H1 (cell line): ENCODE data around the gene NCOA1. TPM values are rescaled to one million over a fixed set of nuclear protein-coding genes. Genes with fewer than 3 reads are reported as not detected.

Source experiments
- BACH1 ChIP-seq: IDR thresholded peaks from 2 replicates; pipeline ENCODE4 v1.6.1; 2012; ENCODE audit warnings: low read length, improper control_type of control experiment
- BRCA1 ChIP-seq: IDR thresholded peaks from 2 replicates; pipeline ENCODE4 v1.6.1; 2012; ENCODE audit warnings: low read depth, low read length, improper control_type of control experiment
- CEBPB ChIP-seq: IDR thresholded peaks from 2 replicates; pipeline ENCODE4 v1.6.1; 2012; ENCODE audit warnings: low read depth, low read length
- NANOG ChIP-seq: IDR thresholded peaks from 2 replicates; pipeline ENCODE4 v1.6.1; 2011; ENCODE audit warnings: low read length, low read depth, mild to moderate bottlenecking, inconsistent platforms; ENCODE audit not compliant: insufficient read depth, poor library complexity, severe bottlenecking
- RFX5 ChIP-seq: IDR thresholded peaks from 2 replicates; pipeline ENCODE4 v1.6.1; 2011; ENCODE audit warnings: low read depth, low read length, improper control_type of control experiment, borderline replicate concordance
- SIN3A ChIP-seq, 2 experiments: IDR thresholded peaks in 1 of 2; conservative IDR thresholded peaks in 1 of 2; 2 replicates each; pipeline ENCODE4 v1.6.1; 2011 to 2012; ENCODE audit warnings: low read length in 2 of 2, improper control_type of control experiment in 1 of 2, low read depth in 1 of 2, mild to moderate bottlenecking in 1 of 2
- ZNF274 ChIP-seq: IDR thresholded peaks from 2 replicates; pipeline ENCODE4 v1.7.0; 2012; ENCODE audit warnings: low read length, borderline replicate concordance; ENCODE audit errors: extremely low read depth
- polyA plus RNA-seq, 7 experiments: library from polyadenylated mRNA; depleted of rRNA in 3 of 7; stranded (reverse) in 5 of 7; unstranded in 2 of 7; fragments of >200 nt in 5 of 7; fragments of 200-250 nt in 2 of 7; gene quantifications; 1 replicate in 5 of 7; 2 replicates in 1 of 7; 4 replicates in 1 of 7; pipeline versions ENCODE4 v1.2.1 to v1.2.3, GENCODE V29; 2011 to 2013; ENCODE audit warnings: missing spikeins in 2 of 7, mixed read lengths in 2 of 7
- total RNA-seq: library from RNA; stranded (reverse); fragmentation: NEBNext Ultra II Directional; extraction: Animal tissue kit (Norgen Biotek cat#: 25700); gene quantifications from 2 replicates; pipeline ENCODE4 v1.2.1, GENCODE V29; 2021
- TF ChIP-seq, protein P1 (sequence below): fragments of 300-600 bp; sonication (generic); IDR thresholded peaks from 2 replicates; pipeline ENCODE4 v1.7.1; 2012; ENCODE audit warnings: low read length, moderate library complexity, mild to moderate bottlenecking, inconsistent platforms; ENCODE audit not compliant: insufficient replicate concordance
- TF ChIP-seq, protein P2 (sequence below): IDR thresholded peaks from 2 replicates; pipeline ENCODE4 v1.6.1; 2011; ENCODE audit warnings: low read length, improper control_type of control experiment

Gene NCOA1
- total and polyA plus RNA-seq, 2 of the 8 experiments (the other 6 are each of a cell fraction or from before 2014, with no cell fraction given), result 12.8 to 17.9 TPM

DNA sequence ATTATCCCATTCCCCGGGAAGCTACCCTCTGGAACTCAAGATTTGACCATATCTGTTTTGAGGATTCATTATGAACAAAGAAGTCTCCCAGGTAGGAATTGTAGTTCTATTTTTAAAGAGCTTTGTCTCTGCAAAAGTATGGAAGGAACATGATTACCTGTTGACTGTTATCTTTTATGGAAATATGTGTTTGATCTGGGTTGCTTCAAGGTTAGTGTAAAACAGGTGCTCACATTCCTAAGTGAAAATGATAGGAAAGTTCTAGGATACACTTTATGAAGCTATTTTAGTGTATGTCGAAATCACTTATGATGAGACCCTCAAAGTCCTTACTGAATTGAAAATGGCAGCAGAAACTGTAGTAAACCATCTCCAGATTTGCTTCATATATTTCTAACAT lies 153.0 kb downstream of the NCOA1 start (continued):
- TF ChIP-seq, protein P1, sequence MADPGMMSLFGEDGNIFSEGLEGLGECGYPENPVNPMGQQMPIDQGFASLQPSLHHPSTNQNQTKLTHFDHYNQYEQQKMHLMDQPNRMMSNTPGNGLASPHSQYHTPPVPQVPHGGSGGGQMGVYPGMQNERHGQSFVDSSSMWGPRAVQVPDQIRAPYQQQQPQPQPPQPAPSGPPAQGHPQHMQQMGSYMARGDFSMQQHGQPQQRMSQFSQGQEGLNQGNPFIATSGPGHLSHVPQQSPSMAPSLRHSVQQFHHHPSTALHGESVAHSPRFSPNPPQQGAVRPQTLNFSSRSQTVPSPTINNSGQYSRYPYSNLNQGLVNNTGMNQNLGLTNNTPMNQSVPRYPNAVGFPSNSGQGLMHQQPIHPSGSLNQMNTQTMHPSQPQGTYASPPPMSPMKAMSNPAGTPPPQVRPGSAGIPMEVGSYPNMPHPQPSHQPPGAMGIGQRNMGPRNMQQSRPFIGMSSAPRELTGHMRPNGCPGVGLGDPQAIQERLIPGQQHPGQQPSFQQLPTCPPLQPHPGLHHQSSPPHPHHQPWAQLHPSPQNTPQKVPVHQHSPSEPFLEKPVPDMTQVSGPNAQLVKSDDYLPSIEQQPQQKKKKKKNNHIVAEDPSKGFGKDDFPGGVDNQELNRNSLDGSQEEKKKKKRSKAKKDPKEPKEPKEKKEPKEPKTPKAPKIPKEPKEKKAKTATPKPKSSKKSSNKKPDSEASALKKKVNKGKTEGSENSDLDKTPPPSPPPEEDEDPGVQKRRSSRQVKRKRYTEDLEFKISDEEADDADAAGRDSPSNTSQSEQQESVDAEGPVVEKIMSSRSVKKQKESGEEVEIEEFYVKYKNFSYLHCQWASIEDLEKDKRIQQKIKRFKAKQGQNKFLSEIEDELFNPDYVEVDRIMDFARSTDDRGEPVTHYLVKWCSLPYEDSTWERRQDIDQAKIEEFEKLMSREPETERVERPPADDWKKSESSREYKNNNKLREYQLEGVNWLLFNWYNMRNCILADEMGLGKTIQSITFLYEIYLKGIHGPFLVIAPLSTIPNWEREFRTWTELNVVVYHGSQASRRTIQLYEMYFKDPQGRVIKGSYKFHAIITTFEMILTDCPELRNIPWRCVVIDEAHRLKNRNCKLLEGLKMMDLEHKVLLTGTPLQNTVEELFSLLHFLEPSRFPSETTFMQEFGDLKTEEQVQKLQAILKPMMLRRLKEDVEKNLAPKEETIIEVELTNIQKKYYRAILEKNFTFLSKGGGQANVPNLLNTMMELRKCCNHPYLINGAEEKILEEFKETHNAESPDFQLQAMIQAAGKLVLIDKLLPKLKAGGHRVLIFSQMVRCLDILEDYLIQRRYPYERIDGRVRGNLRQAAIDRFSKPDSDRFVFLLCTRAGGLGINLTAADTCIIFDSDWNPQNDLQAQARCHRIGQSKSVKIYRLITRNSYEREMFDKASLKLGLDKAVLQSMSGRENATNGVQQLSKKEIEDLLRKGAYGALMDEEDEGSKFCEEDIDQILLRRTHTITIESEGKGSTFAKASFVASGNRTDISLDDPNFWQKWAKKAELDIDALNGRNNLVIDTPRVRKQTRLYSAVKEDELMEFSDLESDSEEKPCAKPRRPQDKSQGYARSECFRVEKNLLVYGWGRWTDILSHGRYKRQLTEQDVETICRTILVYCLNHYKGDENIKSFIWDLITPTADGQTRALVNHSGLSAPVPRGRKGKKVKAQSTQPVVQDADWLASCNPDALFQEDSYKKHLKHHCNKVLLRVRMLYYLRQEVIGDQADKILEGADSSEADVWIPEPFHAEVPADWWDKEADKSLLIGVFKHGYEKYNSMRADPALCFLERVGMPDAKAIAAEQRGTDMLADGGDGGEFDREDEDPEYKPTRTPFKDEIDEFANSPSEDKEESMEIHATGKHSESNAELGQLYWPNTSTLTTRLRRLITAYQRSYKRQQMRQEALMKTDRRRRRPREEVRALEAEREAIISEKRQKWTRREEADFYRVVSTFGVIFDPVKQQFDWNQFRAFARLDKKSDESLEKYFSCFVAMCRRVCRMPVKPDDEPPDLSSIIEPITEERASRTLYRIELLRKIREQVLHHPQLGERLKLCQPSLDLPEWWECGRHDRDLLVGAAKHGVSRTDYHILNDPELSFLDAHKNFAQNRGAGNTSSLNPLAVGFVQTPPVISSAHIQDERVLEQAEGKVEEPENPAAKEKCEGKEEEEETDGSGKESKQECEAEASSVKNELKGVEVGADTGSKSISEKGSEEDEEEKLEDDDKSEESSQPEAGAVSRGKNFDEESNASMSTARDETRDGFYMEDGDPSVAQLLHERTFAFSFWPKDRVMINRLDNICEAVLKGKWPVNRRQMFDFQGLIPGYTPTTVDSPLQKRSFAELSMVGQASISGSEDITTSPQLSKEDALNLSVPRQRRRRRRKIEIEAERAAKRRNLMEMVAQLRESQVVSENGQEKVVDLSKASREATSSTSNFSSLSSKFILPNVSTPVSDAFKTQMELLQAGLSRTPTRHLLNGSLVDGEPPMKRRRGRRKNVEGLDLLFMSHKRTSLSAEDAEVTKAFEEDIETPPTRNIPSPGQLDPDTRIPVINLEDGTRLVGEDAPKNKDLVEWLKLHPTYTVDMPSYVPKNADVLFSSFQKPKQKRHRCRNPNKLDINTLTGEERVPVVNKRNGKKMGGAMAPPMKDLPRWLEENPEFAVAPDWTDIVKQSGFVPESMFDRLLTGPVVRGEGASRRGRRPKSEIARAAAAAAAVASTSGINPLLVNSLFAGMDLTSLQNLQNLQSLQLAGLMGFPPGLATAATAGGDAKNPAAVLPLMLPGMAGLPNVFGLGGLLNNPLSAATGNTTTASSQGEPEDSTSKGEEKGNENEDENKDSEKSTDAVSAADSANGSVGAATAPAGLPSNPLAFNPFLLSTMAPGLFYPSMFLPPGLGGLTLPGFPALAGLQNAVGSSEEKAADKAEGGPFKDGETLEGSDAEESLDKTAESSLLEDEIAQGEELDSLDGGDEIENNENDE, result no peak
- TF ChIP-seq SIN3A (conservative IDR thresholded peaks at IDR 0.05 in 1 of 2, IDR thresholded peaks at IDR 0.05 in 1 of 2; ENCODE audit: low read depth in 1 of 2, low read length in 2 of 2) (no peak), BRCA1 (no peak), ZNF274 (no peak), CEBPB (no peak), BACH1 (no peak), RFX5 (no peak), NANOG (no peak)
- TF ChIP-seq, protein P2, sequence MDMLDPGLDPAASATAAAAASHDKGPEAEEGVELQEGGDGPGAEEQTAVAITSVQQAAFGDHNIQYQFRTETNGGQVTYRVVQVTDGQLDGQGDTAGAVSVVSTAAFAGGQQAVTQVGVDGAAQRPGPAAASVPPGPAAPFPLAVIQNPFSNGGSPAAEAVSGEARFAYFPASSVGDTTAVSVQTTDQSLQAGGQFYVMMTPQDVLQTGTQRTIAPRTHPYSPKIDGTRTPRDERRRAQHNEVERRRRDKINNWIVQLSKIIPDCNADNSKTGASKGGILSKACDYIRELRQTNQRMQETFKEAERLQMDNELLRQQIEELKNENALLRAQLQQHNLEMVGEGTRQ, result no peak
